HG02623 (cell line): ENCODE measurements around the gene NRAS.

Source experiments
- ATAC-seq: cut with Tn5 transposase; IDR thresholded peaks from one replicate; pipeline ENCODE4 v1.9.1; 2021; ENCODE audit warnings: moderate library complexity; ENCODE audit not compliant: unreplicated experiment

Gene NRAS

DNA sequence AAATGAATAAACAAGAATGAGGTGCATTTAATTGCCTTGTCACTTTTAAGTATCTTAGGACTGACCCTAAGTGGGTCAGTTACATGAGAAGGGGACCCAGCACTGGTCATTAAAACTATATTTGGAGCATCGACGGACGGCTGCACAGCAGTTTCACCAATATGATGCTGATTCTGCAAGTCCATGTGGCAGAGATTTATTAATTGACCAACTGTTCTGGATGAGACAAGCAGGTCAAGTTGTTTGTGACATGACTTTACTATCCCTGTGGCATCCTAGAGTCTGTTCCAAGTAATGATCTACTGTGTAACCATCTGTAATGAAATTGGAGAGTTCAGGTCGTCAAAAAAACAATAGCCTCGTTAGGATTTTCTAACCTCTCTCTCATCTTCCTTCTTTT, 30.7 kb downstream of the NRAS start:
- ATAC-seq, result no peak

DNA sequence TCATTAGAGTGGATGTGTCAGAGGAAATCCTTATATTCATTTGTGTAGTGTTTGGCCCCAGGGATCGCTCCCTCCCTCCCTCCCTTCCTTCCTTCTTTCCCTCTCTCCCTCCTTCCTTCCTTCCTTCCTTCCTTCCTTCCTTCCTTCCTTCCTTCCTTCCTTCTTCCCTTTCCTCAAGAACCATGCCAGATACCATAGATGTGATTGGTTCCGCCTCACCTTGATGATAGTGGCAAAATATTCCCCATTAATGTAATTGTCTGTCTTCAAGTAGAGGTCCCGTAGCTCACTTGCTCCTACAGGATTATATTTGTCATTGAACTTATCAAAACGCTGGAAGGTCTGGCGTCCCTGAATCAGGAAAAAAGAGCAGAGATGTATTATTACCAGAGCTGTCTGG, 38.9 kb downstream of the NRAS start:
- ATAC-seq, result no peak

- no peak for ATAC-seq
These were observed 40.5 kb downstream of the NRAS start for GRCh38 chr1:114676115-114676514.

GRCh38 chr1:114671939-114672275, 44.7 kb downstream of the NRAS start:
- no peak for ATAC-seq

GRCh38 chr1:114671011-114671938, 45.3 kb downstream of the NRAS start:
- ATAC-seq, result no peak

- peak; percentile 99 for ATAC-seq
These were observed 46.2 kb downstream of the NRAS start for GRCh38 chr1:114670083-114671010.

DNA sequence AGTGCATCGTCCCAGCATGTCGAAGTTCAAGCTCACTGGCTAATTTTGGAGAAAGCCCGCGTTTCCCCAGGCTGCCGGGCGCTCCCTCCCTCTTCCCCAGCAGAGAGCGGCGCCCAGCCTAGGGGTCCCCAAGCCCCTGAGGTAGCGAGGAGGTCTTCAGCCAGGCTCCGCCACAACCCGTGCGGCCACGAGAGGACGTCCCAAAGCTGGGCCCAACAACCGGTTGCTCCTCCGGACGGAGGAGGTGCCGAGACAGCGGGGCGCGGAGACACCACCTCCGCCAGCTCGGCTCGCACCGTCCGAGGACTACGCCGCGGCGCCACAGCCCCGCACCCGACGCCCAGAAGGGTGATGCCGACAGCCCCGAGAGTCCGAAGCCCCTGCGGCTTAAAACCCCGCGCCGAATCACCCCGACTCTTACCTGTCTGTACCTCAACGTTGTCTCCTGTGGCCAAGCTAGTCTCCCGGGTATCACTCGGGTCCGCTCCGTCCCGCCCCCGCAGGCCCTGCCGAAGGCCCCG, 46.9 kb downstream of the NRAS start, which contains the start of gene DENND2C:
Gene DENND2C, minus strand, starts transcription at position 488 of the 521 bp plus-strand sequence. CDS start 44,065 bp downstream, outside the sequence.
- peak; percentile 51 for ATAC-seq

DNA sequence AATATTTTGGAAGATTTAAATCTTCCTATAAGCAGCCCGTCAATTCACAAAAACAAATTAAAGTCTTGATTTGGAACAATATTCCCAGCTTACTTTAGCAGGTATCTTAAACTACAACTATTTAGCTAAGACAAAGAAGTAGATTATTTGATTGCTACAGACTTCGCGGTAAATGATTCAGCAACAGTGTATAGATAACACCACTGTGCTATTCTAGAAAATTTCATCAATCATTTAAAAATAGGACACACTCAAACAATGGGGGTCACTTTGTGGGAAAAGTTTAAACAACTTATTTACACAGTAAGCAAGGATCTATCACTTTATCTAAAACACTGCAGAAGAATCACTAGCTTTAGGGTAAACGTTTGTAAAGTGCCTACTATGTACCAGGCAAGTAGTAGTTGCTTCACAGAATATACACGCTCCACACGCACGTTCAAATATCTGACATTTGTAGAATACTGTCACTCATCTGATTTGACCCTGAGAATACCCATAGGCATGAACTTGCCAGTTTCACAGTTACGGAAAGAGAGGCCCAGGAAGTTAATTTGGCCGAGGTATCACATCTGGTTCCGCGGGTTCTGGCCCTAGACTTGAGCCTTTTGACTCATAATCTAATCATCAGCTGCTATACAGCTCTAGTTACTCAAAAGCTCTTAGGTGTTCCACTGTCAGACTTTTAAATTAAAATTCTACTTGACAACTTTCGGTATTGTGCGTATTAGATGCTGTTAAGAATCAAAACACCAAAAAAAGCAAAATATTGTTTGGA, 47.6 kb downstream of the NRAS start:
- no peak for ATAC-seq

DNA sequence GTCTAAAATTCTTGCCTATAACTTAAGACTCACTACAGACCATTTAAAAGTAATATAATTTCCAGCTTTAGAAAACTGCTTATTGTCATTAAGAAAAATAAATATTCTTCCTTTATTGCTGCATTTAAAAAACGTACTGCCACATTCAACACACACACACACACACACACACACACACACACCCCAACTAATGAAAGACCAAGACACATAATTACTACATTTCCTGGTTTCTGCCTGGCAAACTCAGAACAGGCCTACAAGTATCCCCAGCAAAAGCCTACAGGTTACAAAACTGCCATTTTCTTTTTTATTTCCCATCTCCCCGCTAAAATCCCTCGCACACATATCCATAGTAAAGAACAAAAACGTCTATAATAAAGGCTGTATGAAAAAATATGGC, 48.2 kb downstream of the NRAS start:
- ATAC-seq, result no peak

DNA sequence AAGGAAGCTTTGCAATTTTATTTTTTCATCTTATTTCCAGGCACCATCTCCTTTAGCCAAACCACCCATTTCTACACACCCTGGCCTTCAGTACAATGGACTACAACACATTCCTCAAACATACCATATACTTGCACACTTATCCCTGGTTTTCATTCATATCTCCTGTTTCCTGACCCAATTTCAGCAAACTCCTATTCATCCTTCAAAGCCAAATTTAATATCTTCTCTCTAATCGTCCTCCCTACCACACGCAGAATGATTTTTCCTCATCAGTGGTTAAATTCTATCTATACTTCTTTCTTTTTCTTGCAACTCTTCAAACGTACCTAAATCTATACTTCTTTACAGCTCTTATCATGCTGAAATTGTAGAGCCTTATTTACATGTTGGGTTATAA, 49.6 kb downstream of the NRAS start:
- no peak for ATAC-seq

DNA sequence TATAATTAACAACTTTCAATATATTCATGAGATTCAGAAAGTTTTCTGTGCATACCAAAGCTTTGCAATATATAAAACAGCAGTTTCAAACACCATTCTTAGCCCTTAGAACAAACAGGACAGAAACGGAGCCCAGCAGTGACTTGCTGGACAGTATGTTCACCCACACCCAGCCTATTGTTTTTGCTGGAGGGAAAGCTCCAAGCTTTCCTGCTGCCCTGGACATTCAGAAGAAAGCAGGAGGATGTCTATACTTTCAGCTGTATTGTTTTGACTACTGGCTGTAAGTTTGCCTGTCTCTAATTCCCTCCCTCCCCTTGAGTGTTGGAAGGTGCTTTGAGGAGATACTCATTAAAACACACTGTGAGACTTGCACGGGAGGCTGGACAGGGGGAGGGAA, 56.3 kb downstream of the NRAS start:
- no peak for ATAC-seq
